Esophagus squamous epithelium (tissue), 5 donors: ENCODE results near the gene ACTBL2. TPM values are rescaled to one million over a fixed set of nuclear protein-coding genes. Genes with fewer than 3 reads are reported as not detected.

ENCODE experiments used
- DNase-seq: peaks from one replicate; lab custom pipeline; 2025; lab: John Stamatoyannopoulos, UW
- H3K27ac ChIP-seq, 4 donors: fragments of 200-600 bp; sonication (generic); one replicate each; pipeline ENCODE4 v1.5.1; 2016 to 2019; ENCODE audit warnings: mild to moderate bottlenecking in 1 of 4
- H3K27me3 ChIP-seq, 4 donors: fragments of 200-600 bp; sonication (generic); 1 replicate in 3 of 4; 2 replicates in 1 of 4; pipeline versions ENCODE4 v1.5.1 to v1.6.0; 2017 to 2021; ENCODE audit warnings: antibody characterized with exemption in 1 of 4
- H3K36me3 ChIP-seq, 3 donors: fragments of 200-600 bp; sonication (generic); one replicate each; pipeline ENCODE4 v1.5.1; 2016 to 2019
- H3K4me1 ChIP-seq, 3 donors: fragments of 200-600 bp; sonication (generic); one replicate each; pipeline ENCODE4 v1.5.1; 2017 to 2019
- H3K4me3 ChIP-seq, 4 donors: fragments of 200-600 bp; sonication (generic); 1 replicate in 3 of 4; 2 replicates in 1 of 4; pipeline ENCODE4 v1.5.1; 2016 to 2019; ENCODE audit warnings: mild to moderate bottlenecking in 2 of 4, moderate library complexity in 1 of 4
- H3K9me3 ChIP-seq, 3 donors: fragments of 200-600 bp; sonication (generic); one replicate each; pipeline ENCODE4 v1.5.1; 2016 to 2019
- CTCF ChIP-seq, 6 experiments: fragments of 450-650 bp in 4 of 6; fragments of 200-600 bp in 2 of 6; sonication (generic) in 2 of 6; IDR thresholded peaks; one replicate each; pipeline ENCODE4 v1.5.1; 2016 to 2019; ENCODE audit warnings: antibody characterized with exemption in 6 of 6, mild to moderate bottlenecking in 4 of 6, moderate library complexity in 4 of 6
- POLR2A ChIP-seq, 4 donors: fragments of 450-650 bp; IDR thresholded peaks; one replicate each; pipeline ENCODE4 v1.6.1; 2017; ENCODE audit warnings: antibody characterized with exemption in 4 of 4, mild to moderate bottlenecking in 4 of 4, moderate library complexity in 3 of 4
- WGBS, 2 donors: methylation state at CpG; one replicate each; pipeline ENCODE4 v1.1.5; 2018; 5-methylcytosine and 5-hydroxymethylcytosine counted together
- intact Hi-C: fragments of 100-400 bp; cut with DNase I; formaldehyde crosslinking; loops from one replicate; pipeline ENCODE4 v1.15.0; 2022
- total RNA-seq, 4 donors: library from RNA; depleted of rRNA; stranded (reverse); fragments of >200 nt; gene quantifications; one replicate each; pipeline ENCODE4 v1.1.0, GENCODE V29; 2016
- donor health status: DM: yes; HTN: yes; CAD: no.

The ACTBL2 gene
- total RNA-seq, 4 donors from 2014 or later: not detected

GRCh38 chr5:57499262-57500050, 16.8 kb upstream of the ACTBL2 start:
- H3K36me3 ChIP-seq: no peaks in the 10 kb centered on the region
- no peaks in the 10 kb centered on the region for H3K9me3 ChIP-seq
- H3K27ac ChIP-seq: no peak overlapping the region
- TF ChIP-seq POLR2A (IDR thresholded peaks at IDR 0.05): no peak
- peak in 5 of 6 experiments; percentile 44 to 72 (median 59) for TF ChIP-seq CTCF (IDR thresholded peaks at IDR 0.05)
- intact Hi-C loops: loop anchor here (10.0 kb wide), 1 partner anchor 965 kb away; the partner anchor contains the start of gene PLK2
- peaks cover 0 to 25% (median 9%) of the 10 kb centered on the region in 3 donors for H3K4me1 ChIP-seq
- no peaks in the 10 kb centered on the region for H3K27me3 ChIP-seq
- H3K4me3 ChIP-seq: peak overlapping the region in 3 of 4 donors; percentile 6 to 52 (median 16)
- no peak for DNase-seq
- 13 to 28% methylated on average over 8 of the region's 8 CpGs for WGBS, 2 donors

GRCh38 chr5:57497733-57498132, 15.1 kb upstream of the ACTBL2 start:
- no peaks in the 10 kb centered on the region for H3K27me3 ChIP-seq
- H3K4me1 ChIP-seq: peaks cover 0 to 30% (median 15%) of the 10 kb centered on the region in 3 donors
- TF ChIP-seq POLR2A (IDR thresholded peaks at IDR 0.05): no peak
- TF ChIP-seq CTCF (IDR thresholded peaks at IDR 0.05): no peak
- H3K9me3 ChIP-seq: no peaks in the 10 kb centered on the region
- no peak overlapping the region for H3K27ac ChIP-seq
- intact Hi-C loops: no loop called here
- H3K36me3 ChIP-seq: no peaks in the 10 kb centered on the region
- no peak overlapping the region for H3K4me3 ChIP-seq
- DNase-seq: no peak

GRCh38 chr5:57495285-57496086, 12.9 kb upstream of the ACTBL2 start:
- Histone ChIP-seq H3K36me3 (no peaks in the 10 kb centered on the region), H3K27ac (no peak overlapping the region), H3K4me1 (peaks cover 0 to 30% (median 15%) of the 10 kb centered on the region in 3 donors), H3K4me3 (no peak overlapping the region), H3K9me3 (no peaks in the 10 kb centered on the region), H3K27me3 (no peaks in the 10 kb centered on the region)
- TF ChIP-seq POLR2A (IDR thresholded peaks at IDR 0.05) (no peak), CTCF (IDR thresholded peaks at IDR 0.05) (no peak)
- 22 to 42% methylated on average over 6 of the region's 6 CpGs for WGBS, 2 donors
- no peak for DNase-seq
- intact Hi-C loops: no loop called here

- Histone ChIP-seq H3K9me3 (no peaks in the 10 kb centered on the region), H3K4me3 (no peak overlapping the region), H3K27ac (peak overlapping the region in 1 of 4 donors; percentile 20), H3K27me3 (no peaks in the 10 kb centered on the region), H3K36me3 (no peaks in the 10 kb centered on the region), H3K4me1 (peaks cover 0 to 24% (median 15%) of the 10 kb centered on the region in 3 donors)
- TF ChIP-seq POLR2A (IDR thresholded peaks at IDR 0.05): no peak
- WGBS, 2 donors: 39 to 45% methylated on average over 4 to 6 of the region's 6 CpGs
- peak; percentile 3 for DNase-seq
- intact Hi-C loops: no loop called here
Observed at GRCh38 chr5:57494104-57495098, 11.8 kb upstream of the ACTBL2 start.

GRCh38 chr5:57493034-57493433, 10.4 kb upstream of the ACTBL2 start:
- H3K4me1 ChIP-seq: peaks cover 0 to 19% (median 15%) of the 10 kb centered on the region in 3 donors
- H3K36me3 ChIP-seq: no peaks in the 10 kb centered on the region
- DNase-seq: no peak
- 69 to 80% methylated on average over 1 of the region's 1 CpG for WGBS, 2 donors
- no peak overlapping the region for H3K27ac ChIP-seq
- TF ChIP-seq POLR2A (IDR thresholded peaks at IDR 0.05): no peak
- TF ChIP-seq CTCF (IDR thresholded peaks at IDR 0.05): no peak
- H3K27me3 ChIP-seq: no peaks in the 10 kb centered on the region
- H3K4me3 ChIP-seq: no peak overlapping the region
- no peaks in the 10 kb centered on the region for H3K9me3 ChIP-seq
- intact Hi-C loops: no loop called here
